Vagina (tissue), 2 donors: Measurements from ENCODE around the gene NTM. TPM values are rescaled to one million over a fixed set of nuclear protein-coding genes. Genes with fewer than 3 reads are reported as not detected.

Experiments
- DNase-seq, 2 donors: peaks; one replicate each; pipeline ENCODE4 v3.0.0-alpha.2; 2017; ENCODE audit errors: extremely low spot score in 2 of 2
- H3K27ac ChIP-seq: fragments of 200-600 bp; sonication (generic); one replicate; pipeline ENCODE4 v1.5.1; 2019
- H3K27me3 ChIP-seq: fragments of 200-600 bp; sonication (generic); one replicate; pipeline ENCODE4 v1.5.1; 2019
- H3K36me3 ChIP-seq, 2 donors: fragments of 200-600 bp; sonication (generic); one replicate each; pipeline ENCODE4 v1.5.1; 2017 to 2019
- H3K4me1 ChIP-seq: fragments of 200-600 bp; sonication (generic); one replicate; pipeline ENCODE4 v1.5.1; 2019
- H3K4me3 ChIP-seq, 2 donors: fragments of 200-600 bp; sonication (generic); 1 replicate in 1 of 2; 2 replicates in 1 of 2; pipeline ENCODE4 v1.5.1; 2016 to 2019
- H3K9me3 ChIP-seq: fragments of 200-600 bp; sonication (generic); one replicate; pipeline ENCODE4 v1.5.1; 2019
- CTCF ChIP-seq, 3 experiments: fragments of 450-650 bp in 2 of 3; fragments of 200-600 bp in 1 of 3; sonication (generic) in 1 of 3; IDR thresholded peaks; one replicate each; pipeline ENCODE4 v1.5.1; 2017 to 2019; ENCODE audit warnings: antibody characterized with exemption in 3 of 3, mild to moderate bottlenecking in 2 of 3, moderate library complexity in 2 of 3
- POLR2A ChIP-seq, 2 donors: fragments of 450-650 bp; IDR thresholded peaks; one replicate each; pipeline ENCODE4 v1.6.1; 2017; ENCODE audit warnings: antibody characterized with exemption in 2 of 2, mild to moderate bottlenecking in 2 of 2, moderate library complexity in 2 of 2
- POLR2AphosphoS5 ChIP-seq, 2 donors: sonication (generic); formaldehyde crosslinking; IDR thresholded peaks; one replicate each; pipeline ENCODE4 v1.9.0; 2017; ENCODE audit warnings: antibody characterized with exemption in 2 of 2, mild to moderate bottlenecking in 2 of 2, low read depth in 1 of 2; ENCODE audit not compliant: insufficient read depth in 1 of 2
- intact Hi-C: fragments of 100-400 bp; cut with DNase I; formaldehyde crosslinking; loops from one replicate; pipeline ENCODE4 v1.15.1; 2023
- total RNA-seq: library from RNA; depleted of rRNA; stranded (reverse); fragments of >200 nt; gene quantifications from one replicate; pipeline ENCODE4 v1.2.3, GENCODE V29; 2016

The NTM gene
- 4.2 TPM for total RNA-seq

- H3K4me3 ChIP-seq, result peak within 1 kb of the TSS; percentile 7 to 13
- no peak for DNase-seq
- intact Hi-C loops, result no loop called here
These were observed at the start of gene NTM for GRCh38 chr11:131370090-131370751. TSS of gene NTM (plus strand) at chr11:131370615.

GRCh38 chr11:131324921-131325570, 45.4 kb upstream of the NTM start:
- Histone ChIP-seq H3K9me3 (no peaks in the 10 kb centered on the region), H3K27ac (no peak overlapping the region), H3K27me3 (no peaks in the 10 kb centered on the region), H3K36me3 (no peaks in the 10 kb centered on the region), H3K4me3 (no peak overlapping the region), H3K4me1 (no peaks in the 10 kb centered on the region)
- no peak for DNase-seq
- intact Hi-C loops, result no loop called here
- TF ChIP-seq POLR2A (IDR thresholded peaks at IDR 0.05) (no peak), CTCF (IDR thresholded peaks at IDR 0.05) (no peak), POLR2AphosphoS5 (IDR thresholded peaks at IDR 0.05; ENCODE audit: insufficient read depth in 1 of 2, low read depth in 1 of 2) (no peak)

More at GRCh38 chr11:131370090-131370751, at the start of gene NTM:
- TF ChIP-seq POLR2A (IDR thresholded peaks at IDR 0.05) (no peak), CTCF (IDR thresholded peaks at IDR 0.05) (no peak), POLR2AphosphoS5 (IDR thresholded peaks at IDR 0.05; ENCODE audit: insufficient read depth in 1 of 2, low read depth in 1 of 2) (no peak)
- H3K27me3 ChIP-seq, result no peaks in the 10 kb centered on the region
- peaks cover 15% of the 10 kb centered on the region for H3K4me1 ChIP-seq
- H3K9me3 ChIP-seq, result no peaks in the 10 kb centered on the region
- no peaks in the 10 kb centered on the region for H3K36me3 ChIP-seq
- no peak within 1 kb of the TSS for H3K27ac ChIP-seq

- Histone ChIP-seq H3K27me3 (no peaks in the 10 kb centered on the region), H3K27ac (no peak overlapping the region), H3K4me3 (no peak overlapping the region), H3K36me3 (no peaks in the 10 kb centered on the region), H3K9me3 (no peaks in the 10 kb centered on the region), H3K4me1 (no peaks in the 10 kb centered on the region)
- no peak for TF ChIP-seq CTCF (IDR thresholded peaks at IDR 0.05)
- TF ChIP-seq POLR2AphosphoS5 (IDR thresholded peaks at IDR 0.05; ENCODE audit: insufficient read depth in 1 of 2, low read depth in 1 of 2), result no peak
- TF ChIP-seq POLR2A (IDR thresholded peaks at IDR 0.05), result no peak
- no peak for DNase-seq
- intact Hi-C loops, result no loop called here
These were observed 43.6 kb upstream of the NTM start for GRCh38 chr11:131326829-131327228.

GRCh38 chr11:131327421-131327820, 43.0 kb upstream of the NTM start:
- intact Hi-C loops, result no loop called here
- TF ChIP-seq POLR2A (IDR thresholded peaks at IDR 0.05) (no peak), POLR2AphosphoS5 (IDR thresholded peaks at IDR 0.05; ENCODE audit: insufficient read depth in 1 of 2, low read depth in 1 of 2) (no peak), CTCF (IDR thresholded peaks at IDR 0.05) (no peak)
- no peaks in the 10 kb centered on the region for H3K9me3 ChIP-seq

GRCh38 chr11:131328843-131329242, 41.6 kb upstream of the NTM start:
- Histone ChIP-seq H3K27me3 (no peaks in the 10 kb centered on the region), H3K27ac (no peak overlapping the region), H3K9me3 (no peaks in the 10 kb centered on the region), H3K4me3 (no peak overlapping the region), H3K36me3 (no peaks in the 10 kb centered on the region), H3K4me1 (no peaks in the 10 kb centered on the region)
- no peak for DNase-seq
- intact Hi-C loops, result no loop called here
- TF ChIP-seq CTCF (IDR thresholded peaks at IDR 0.05) (no peak), POLR2AphosphoS5 (IDR thresholded peaks at IDR 0.05; ENCODE audit: insufficient read depth in 1 of 2, low read depth in 1 of 2) (no peak), POLR2A (IDR thresholded peaks at IDR 0.05) (no peak)

More at GRCh38 chr11:131327421-131327820, 43.0 kb upstream of the NTM start:
- Histone ChIP-seq H3K4me3 (no peak overlapping the region), H3K27ac (no peak overlapping the region), H3K4me1 (no peaks in the 10 kb centered on the region), H3K27me3 (no peaks in the 10 kb centered on the region), H3K36me3 (no peaks in the 10 kb centered on the region)
- DNase-seq, result no peak
